GM19467 (cell line): ENCODE measurements around the gene LPAR2.
A peak's percentile ranks its signal among the peaks of the same experiment; 100 is the strongest.
"Not testable (repeated sequence)": the region's sequence is repeated elsewhere in the genome, so short reads cannot be mapped to it uniquely, and the experiment has no call there.

Experiments used
- ATAC-seq: cut with Tn5 transposase; IDR thresholded peaks from one replicate; pipeline ENCODE4 v1.9.1; 2021; ENCODE audit warnings: mild to moderate bottlenecking, moderate library complexity; ENCODE audit not compliant: unreplicated experiment

The LPAR2 gene

GRCh38 chr19:19633711-19634515 lies 5.9 kb upstream of the LPAR2 start:
- ATAC-seq = no peak

GRCh38 chr19:19632661-19633060 lies 4.6 kb upstream of the LPAR2 start:
- no peak for ATAC-seq

GRCh38 chr19:19631346-19631745 lies 3.3 kb upstream of the LPAR2 start:
- no peak for ATAC-seq

GRCh38 chr19:19630426-19630825 lies 2.4 kb upstream of the LPAR2 start:
- ATAC-seq = no peak

- no peak for ATAC-seq
These were observed 2.0 kb upstream of the LPAR2 start for GRCh38 chr19:19630062-19630414.

- ATAC-seq = no peak
These were observed 598 bp upstream of the LPAR2 start for GRCh38 chr19:19628501-19629134.

GRCh38 chr19:19626516-19627472 lies 1.2 kb downstream of the LPAR2 start:
- ATAC-seq = no peak

- no peak for ATAC-seq
These were observed 3.9 kb downstream of the LPAR2 start for GRCh38 chr19:19624032-19624570.

- no peak for ATAC-seq
These were observed 4.6 kb downstream of the LPAR2 start for GRCh38 chr19:19623383-19623782.

- no peak for ATAC-seq
These were observed 8.2 kb downstream of the LPAR2 start for GRCh38 chr19:19619849-19620210.

GRCh38 chr19:19619181-19619848 lies 8.7 kb downstream of the LPAR2 start:
- ATAC-seq = no peak

- peak; percentile 95 for ATAC-seq
These were observed 9.6 kb downstream of the LPAR2 start, which contains the start of gene PBX4 for GRCh38 chr19:19618219-19619051. PBX4 (minus strand) TSS chr19:19618687; CDS start chr19:19618629, 58 bp downstream.

- no peak for ATAC-seq
These were observed 12.9 kb downstream of the LPAR2 start for GRCh38 chr19:19615086-19615485.

- ATAC-seq = no peak
These were observed 14.5 kb downstream of the LPAR2 start for GRCh38 chr19:19613506-19613905.

- no peak for ATAC-seq
These were observed 17.4 kb downstream of the LPAR2 start for GRCh38 chr19:19610376-19611202.

- ATAC-seq = not testable (repeated sequence)
These were observed 21.3 kb downstream of the LPAR2 start for GRCh38 chr19:19606686-19607085.

GRCh38 chr19:19606021-19606420 lies 22.0 kb downstream of the LPAR2 start:
- ATAC-seq = no peak

- no peak for ATAC-seq
These were observed 25.2 kb downstream of the LPAR2 start for GRCh38 chr19:19602713-19603324.
